OCI-LY7 (cell line): ENCODE measurements around the gene CDH9. TPM values are rescaled to one million over a fixed set of nuclear protein-coding genes. Genes with fewer than 3 reads are reported as not detected.

Experiments used
- BruUV-seq: library from RNA; stranded (reverse); fragments of 400-500 nt; replicated peaks from 2 replicates; lab custom pipeline; 2021; lab: Mats Ljungman, UMichigan
- CTCF ChIA-PET: fragments of 300-600 bp; sonication (Branson Sonifier 250); formaldehyde crosslinking; loops from one replicate; lab custom pipeline; 2022; ENCODE audit warnings: antibody characterized with exemption; ENCODE audit not compliant: unreplicated experiment; lab: Charles Lee
- POLR2A ChIA-PET: fragments of 300-600 bp; sonication (Branson Sonifier 250); formaldehyde crosslinking; loops from one replicate; lab custom pipeline; 2022; ENCODE audit warnings: antibody characterized with exemption; lab: Charles Lee
- DNase-seq: peaks from one replicate; pipeline ENCODE4 v3.0.0-alpha.2; 2015; ENCODE audit warnings: low spot score
- H2AFZ ChIP-seq: fragments of 200-600 bp; sonication (generic), shearing (Covaris generic); 2 replicates; pipeline ENCODE4 v1.6.1; 2014; ENCODE audit warnings: mild to moderate bottlenecking, antibody characterized with exemption, low read length, moderate library complexity
- H3K27ac ChIP-seq: fragments of 200-600 bp; sonication (generic); 2 replicates; pipeline ENCODE4 v1.5.1; 2014; ENCODE audit warnings: mixed run types, low read depth, mild to moderate bottlenecking, moderate library complexity, low read length, inconsistent platforms; ENCODE audit not compliant: poor library complexity, severe bottlenecking
- H3K36me3 ChIP-seq: fragments of 200-600 bp; sonication (generic); 2 replicates; pipeline ENCODE4 v1.6.1; 2014; ENCODE audit warnings: mild to moderate bottlenecking, antibody characterized with exemption, low read length, moderate library complexity, mixed read lengths; ENCODE audit not compliant: insufficient read depth
- H3K4me1 ChIP-seq: fragments of 200-600 bp; sonication (generic); 2 replicates; pipeline ENCODE4 v1.5.1; 2014; ENCODE audit warnings: mild to moderate bottlenecking, low read length; ENCODE audit not compliant: insufficient read depth, poor library complexity, severe bottlenecking
- H3K4me2 ChIP-seq: fragments of 200-600 bp; sonication (generic); 2 replicates; pipeline ENCODE4 v1.6.1; 2014; ENCODE audit warnings: mild to moderate bottlenecking, low read length
- H3K4me3 ChIP-seq: fragments of 200-600 bp; sonication (generic); 2 replicates; pipeline ENCODE4 v1.5.1; 2014; ENCODE audit warnings: mild to moderate bottlenecking, low read depth, low read length; ENCODE audit not compliant: poor library complexity, severe bottlenecking
- H3K79me2 ChIP-seq: fragments of 200-600 bp; sonication (generic); 2 replicates; pipeline ENCODE4 v1.6.1; 2016; ENCODE audit warnings: low read depth, mild to moderate bottlenecking, low read length, moderate library complexity, mixed read lengths; ENCODE audit not compliant: insufficient read depth
- H3K9me2 ChIP-seq: fragments of 200-600 bp; sonication (generic); 2 replicates; pipeline ENCODE4 v1.6.1; 2016; ENCODE audit warnings: mild to moderate bottlenecking, low read length, mixed read lengths; ENCODE audit not compliant: insufficient read depth
- H3K9me3 ChIP-seq: fragments of 200-600 bp; sonication (generic); 2 replicates; pipeline ENCODE4 v1.6.1; 2014; ENCODE audit warnings: mild to moderate bottlenecking, mixed run types, low read length, mixed read lengths
- H4K20me1 ChIP-seq: fragments of 200-600 bp; sonication (generic); 2 replicates; pipeline ENCODE4 v1.6.1; 2014; ENCODE audit warnings: mild to moderate bottlenecking, antibody characterized with exemption, low read length, moderate library complexity, mixed read lengths; ENCODE audit not compliant: insufficient read depth
- EZH2phosphoT487 ChIP-seq: fragments of 200-600 bp; sonication (generic); IDR thresholded peaks from 2 replicates; pipeline ENCODE4 v1.6.1; 2018; ENCODE audit warnings: low read depth, borderline replicate concordance, mild to moderate bottlenecking, mixed run types, antibody characterized with exemption, low read length, moderate library complexity, mixed read lengths
- intact Hi-C: fragments of 100-400 bp; cut with micrococcal nuclease; formaldehyde crosslinking; loops from one replicate; pipeline ENCODE4 v1.10.0; 2022; ENCODE audit not compliant: unreplicated experiment
- total RNA-seq, 2 experiments: library from RNA; depleted of rRNA in 1 of 2; stranded (reverse); fragments of >200 nt in 1 of 2; shearing (Covaris generic) in 1 of 2; gene quantifications; 2 replicates each; pipeline ENCODE4 v1.2.3, GENCODE V29; 2014 to 2022
- TF ChIP-seq, protein P1 (sequence below): fragments of 200-600 bp; sonication (generic); conservative IDR thresholded peaks from 2 replicates; pipeline ENCODE4 v1.5.1; 2014; ENCODE audit warnings: mild to moderate bottlenecking, antibody characterized with exemption, low read length, moderate library complexity, mixed read lengths

CDH9 gene
- total RNA-seq, 2 experiments from 2014 or later: not detected

GRCh38 chr5:27048510-27048909 is 10.1 kb upstream of the CDH9 start:
- no peak overlapping the region for H3K4me3 ChIP-seq
- no peak for TF ChIP-seq EZH2phosphoT487
- TF ChIP-seq, protein P1, sequence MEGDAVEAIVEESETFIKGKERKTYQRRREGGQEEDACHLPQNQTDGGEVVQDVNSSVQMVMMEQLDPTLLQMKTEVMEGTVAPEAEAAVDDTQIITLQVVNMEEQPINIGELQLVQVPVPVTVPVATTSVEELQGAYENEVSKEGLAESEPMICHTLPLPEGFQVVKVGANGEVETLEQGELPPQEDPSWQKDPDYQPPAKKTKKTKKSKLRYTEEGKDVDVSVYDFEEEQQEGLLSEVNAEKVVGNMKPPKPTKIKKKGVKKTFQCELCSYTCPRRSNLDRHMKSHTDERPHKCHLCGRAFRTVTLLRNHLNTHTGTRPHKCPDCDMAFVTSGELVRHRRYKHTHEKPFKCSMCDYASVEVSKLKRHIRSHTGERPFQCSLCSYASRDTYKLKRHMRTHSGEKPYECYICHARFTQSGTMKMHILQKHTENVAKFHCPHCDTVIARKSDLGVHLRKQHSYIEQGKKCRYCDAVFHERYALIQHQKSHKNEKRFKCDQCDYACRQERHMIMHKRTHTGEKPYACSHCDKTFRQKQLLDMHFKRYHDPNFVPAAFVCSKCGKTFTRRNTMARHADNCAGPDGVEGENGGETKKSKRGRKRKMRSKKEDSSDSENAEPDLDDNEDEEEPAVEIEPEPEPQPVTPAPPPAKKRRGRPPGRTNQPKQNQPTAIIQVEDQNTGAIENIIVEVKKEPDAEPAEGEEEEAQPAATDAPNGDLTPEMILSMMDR: no peak
- H4K20me1 ChIP-seq: no peaks in the 10 kb centered on the region
- DNase-seq: no peak
- CTCF ChIA-PET: no interaction called here
- intact Hi-C loops: no loop called here
- H3K9me3 ChIP-seq: peaks cover 4% of the 10 kb centered on the region; the same call in 1 of the 2 replicates
- H2AFZ ChIP-seq: no peak overlapping the region
- H3K79me2 ChIP-seq: no peaks in the 10 kb centered on the region
- H3K4me2 ChIP-seq: no peak overlapping the region
- POLR2A ChIA-PET: no interaction called here
- H3K4me1 ChIP-seq: no peaks in the 10 kb centered on the region
- H3K9me2 ChIP-seq: no peaks in the 10 kb centered on the region
- no peaks in the 10 kb centered on the region for H3K36me3 ChIP-seq
- H3K27ac ChIP-seq: no peak overlapping the region
- BruUV-seq: no TSS peak

- H3K9me2 ChIP-seq: no peaks in the 10 kb centered on the region
- POLR2A ChIA-PET: no interaction called here
Observed at GRCh38 chr5:27041372-27041771, 3.0 kb upstream of the CDH9 start.

GRCh38 chr5:27034565-27034964 is 3.8 kb downstream of the CDH9 start:
- Histone ChIP-seq H3K36me3 (no peaks in the 10 kb centered on the region), H3K4me2 (no peak overlapping the region), H2AFZ (no peak overlapping the region), H3K79me2 (no peaks in the 10 kb centered on the region), H3K9me3 (no peaks in the 10 kb centered on the region), H3K4me3 (no peak overlapping the region), H3K9me2 (no peaks in the 10 kb centered on the region), H4K20me1 (no peaks in the 10 kb centered on the region), H3K27ac (no peak overlapping the region), H3K4me1 (no peaks in the 10 kb centered on the region)
- DNase-seq: no peak
- no TSS peak for BruUV-seq
- intact Hi-C loops: no loop called here
- TF ChIP-seq, protein P1: no peak
- TF ChIP-seq EZH2phosphoT487: no peak
- ChIA-PET CTCF (no interaction called here), POLR2A (no interaction called here)

More at GRCh38 chr5:27041372-27041771, 3.0 kb upstream of the CDH9 start:
- Histone ChIP-seq H3K79me2 (no peaks in the 10 kb centered on the region), H3K36me3 (no peaks in the 10 kb centered on the region), H3K4me2 (no peak overlapping the region), H3K9me3 (no peaks in the 10 kb centered on the region), H3K27ac (no peak overlapping the region), H3K4me3 (no peak overlapping the region), H4K20me1 (no peaks in the 10 kb centered on the region), H2AFZ (no peak overlapping the region), H3K4me1 (no peaks in the 10 kb centered on the region)
- CTCF ChIA-PET: no interaction called here
- no peak for DNase-seq
- intact Hi-C loops: no loop called here
- BruUV-seq: no TSS peak
- TF ChIP-seq EZH2phosphoT487: no peak
- TF ChIP-seq, protein P1: no peak
